H1 (cell line): Measurements from ENCODE around the gene OTUD5.

Experiments used
- ATF3 ChIP-seq: IDR thresholded peaks from 2 replicates; pipeline ENCODE4 v1.6.1; 2011; ENCODE audit warnings: low read depth, mild to moderate bottlenecking, low read length; ENCODE audit not compliant: insufficient read depth
- CBX8 ChIP-seq: fragments of 300-800, 300-1000 bp; sonication (generic); IDR thresholded peaks from 2 replicates; pipeline ENCODE4 v1.7.1; 2016; ENCODE audit warnings: low read depth, low read length, borderline replicate concordance
- CTCF ChIP-seq, 3 experiments: IDR thresholded peaks; 1 replicate in 2 of 3; 2 replicates in 1 of 3; pipeline versions ENCODE4 v1.5.1 to v1.6.1; 2011; ENCODE audit warnings: low read length in 3 of 3, mild to moderate bottlenecking in 3 of 3, inconsistent platforms in 2 of 3, low read depth in 1 of 3, moderate library complexity in 1 of 3; ENCODE audit not compliant: insufficient read depth in 1 of 3; ENCODE audit errors: control extremely low read depth in 1 of 3
- EP300 ChIP-seq, 2 experiments: IDR thresholded peaks; 1 replicate in 1 of 2; 2 replicates in 1 of 2; pipeline ENCODE4 v1.6.1; 2011 to 2012; ENCODE audit warnings: low read depth in 2 of 2, low read length in 2 of 2, mild to moderate bottlenecking in 2 of 2, borderline replicate concordance in 1 of 2, inconsistent platforms in 1 of 2, moderate library complexity in 1 of 2
- EZH2 ChIP-seq: fragments of 200-600 bp; sonication (generic); IDR thresholded peaks from 2 replicates; pipeline ENCODE4 v1.7.1; 2012; ENCODE audit warnings: low read depth, mild to moderate bottlenecking, moderate library complexity, low read length, inconsistent platforms; ENCODE audit not compliant: severe bottlenecking
- MAX ChIP-seq: IDR thresholded peaks from 2 replicates; pipeline ENCODE4 v1.6.1; 2012; ENCODE audit warnings: inconsistent platforms
- PHF8 ChIP-seq: fragments of 200-600 bp; sonication (generic); conservative IDR thresholded peaks from 2 replicates; pipeline ENCODE4 v1.7.1; 2012; ENCODE audit warnings: low read depth, mild to moderate bottlenecking, inconsistent platforms, low read length, moderate library complexity
- POLR2AphosphoS5 ChIP-seq: IDR thresholded peaks from 2 replicates; pipeline ENCODE4 v1.6.1; 2011; ENCODE audit warnings: low read depth, low read length
- SIN3A ChIP-seq, 2 experiments: IDR thresholded peaks in 1 of 2; conservative IDR thresholded peaks in 1 of 2; 2 replicates each; pipeline ENCODE4 v1.6.1; 2011 to 2012; ENCODE audit warnings: low read length in 2 of 2, improper control_type of control experiment in 1 of 2, low read depth in 1 of 2, mild to moderate bottlenecking in 1 of 2
- TAF1 ChIP-seq: IDR thresholded peaks from 2 replicates; pipeline ENCODE4 v1.6.1; 2011; ENCODE audit warnings: mild to moderate bottlenecking, low read depth, low read length

- TF ChIP-seq MAX: no peak
- no peak for TF ChIP-seq EZH2
- no peak for TF ChIP-seq CTCF (IDR thresholded peaks at IDR 0.05; ENCODE audit: control extremely low read depth in 1 of 3, insufficient read depth in 1 of 3, low read depth in 1 of 3, low read length in 3 of 3)
- no peak for TF ChIP-seq TAF1
- no peak for TF ChIP-seq EP300 (IDR thresholded peaks at IDR 0.05; ENCODE audit: borderline replicate concordance in 1 of 2, low read depth in 2 of 2, low read length in 2 of 2)
- no peak for TF ChIP-seq SIN3A (conservative IDR thresholded peaks at IDR 0.05 in 1 of 2, IDR thresholded peaks at IDR 0.05 in 1 of 2; ENCODE audit: low read depth in 1 of 2, low read length in 2 of 2)
- TF ChIP-seq POLR2AphosphoS5: no peak
- no peak for TF ChIP-seq ATF3
- no peak for TF ChIP-seq PHF8
- TF ChIP-seq CBX8: no peak
Observed at GRCh38 chrX:48981178-48981577, 23.8 kb upstream of the OTUD5 start.
